SK-N-SH (cell line): ENCODE data around the gene PLAC1. TPM values are rescaled to one million over a fixed set of nuclear protein-coding genes. Genes with fewer than 3 reads are reported as not detected.

ENCODE experiments used
- CTCF ChIA-PET: fragments of 300-600, 350-600 bp; formaldehyde crosslinking; extraction: SDS; loops from one replicate; lab custom pipeline; 2021; lab: Yijun Ruan, JAX
- POLR2A ChIA-PET: fragments of 350-600 bp; sonication (Branson Sonifier 250); formaldehyde crosslinking; extraction: SDS; loops from one replicate; lab custom pipeline; 2020; ENCODE audit warnings: antibody characterized with exemption, inconsistent platforms; lab: Yijun Ruan, JAX
- DNase-seq: peaks from one replicate; pipeline ENCODE4 v3.0.0; 2012
- H2AFZ ChIP-seq: fragments of 200-600 bp; sonication (generic); 2 replicates; pipeline ENCODE4 v1.8.1; 2016; ENCODE audit warnings: antibody characterized with exemption, mild to moderate bottlenecking, low read depth
- H3F3A ChIP-seq: fragments of 200-600 bp; sonication (generic); replicated peaks from 2 replicates; pipeline ENCODE3; 2016; ENCODE audit warnings: antibody characterized with exemption, mild to moderate bottlenecking; ENCODE audit not compliant: insufficient read depth
- H3K27ac ChIP-seq, 2 experiments: fragments of 200-500 bp in 1 of 2; fragments of 200-600 bp in 1 of 2; sonication (Bioruptor generic) in 1 of 2; sonication (generic), shearing (Covaris generic) in 1 of 2; 2 replicates each; pipeline versions ENCODE4 v1.5.1 to v1.6.1; 2014 to 2016; ENCODE audit warnings: low read depth in 2 of 2, inconsistent platforms in 1 of 2, low read length in 1 of 2, mild to moderate bottlenecking in 1 of 2, mixed read lengths in 1 of 2
- H3K27me3 ChIP-seq: fragments of 200-600 bp; sonication (generic), shearing (Covaris generic); 2 replicates; pipeline ENCODE4 v1.6.1; 2016; ENCODE audit warnings: mixed run types; ENCODE audit not compliant: insufficient read depth
- H3K36me3 ChIP-seq, 2 experiments: fragments of 200-500 bp in 1 of 2; fragments of 200-600 bp in 1 of 2; sonication (Bioruptor generic) in 1 of 2; sonication (generic) in 1 of 2; replicated peaks in 1 of 2; 2 replicates each; pipeline versions ENCODE3 to v1.5.1; 2014 to 2016; ENCODE audit warnings: low read length in 1 of 2, mild to moderate bottlenecking in 1 of 2; ENCODE audit not compliant: insufficient read depth in 2 of 2, control insufficient read depth in 1 of 2
- H3K4me1 ChIP-seq, 2 experiments: fragments of 200-500 bp in 1 of 2; fragments of 200-600 bp in 1 of 2; sonication (Bioruptor generic) in 1 of 2; sonication (generic), shearing (Covaris generic) in 1 of 2; 2 replicates each; pipeline versions ENCODE4 v1.5.1 to v1.6.1; 2014 to 2016; ENCODE audit warnings: low read depth in 1 of 2, low read length in 1 of 2, mixed run types in 1 of 2; ENCODE audit not compliant: insufficient read depth in 2 of 2, control insufficient read depth in 1 of 2
- H3K4me2 ChIP-seq: fragments of 200-600 bp; sonication (generic), shearing (Covaris generic); 2 replicates; pipeline ENCODE4 v1.6.1; 2017; ENCODE audit warnings: mixed run types
- H3K4me3 ChIP-seq, 2 experiments: fragments of 200-500 bp in 1 of 2; fragments of 200-600 bp in 1 of 2; sonication (Bioruptor generic) in 1 of 2; sonication (generic), shearing (Covaris generic) in 1 of 2; 2 replicates each; pipeline versions ENCODE4 v1.5.1 to v1.8.1; 2014 to 2016; ENCODE audit warnings: low read depth in 2 of 2, inconsistent platforms in 1 of 2, low read length in 1 of 2, mild to moderate bottlenecking in 1 of 2, mixed read lengths in 1 of 2, moderate library complexity in 1 of 2
- H3K79me2 ChIP-seq: fragments of 200-600 bp; sonication (generic); 2 replicates; pipeline ENCODE4 v1.8.1; 2017; ENCODE audit warnings: mild to moderate bottlenecking; ENCODE audit not compliant: insufficient read depth
- H3K9ac ChIP-seq: fragments of 200-600 bp; sonication (generic); 2 replicates; pipeline ENCODE4 v1.6.1; 2017; ENCODE audit warnings: mixed run types
- H3K9me2 ChIP-seq: fragments of 200-600 bp; sonication (generic); 2 replicates; pipeline ENCODE4 v1.6.1; 2017; ENCODE audit warnings: mixed run types
- H3K9me3 ChIP-seq: fragments of 200-600 bp; sonication (generic); 2 replicates; pipeline ENCODE4 v1.6.1; 2017; ENCODE audit warnings: mixed run types, mild to moderate bottlenecking, moderate library complexity
- H4K20me1 ChIP-seq: fragments of 200-600 bp; sonication (generic); 2 replicates; pipeline ENCODE4 v1.6.1; 2017; ENCODE audit warnings: mild to moderate bottlenecking, mixed run types; ENCODE audit not compliant: insufficient read depth
- EZH2phosphoT487 ChIP-seq: fragments of 200-600 bp; sonication (generic); IDR thresholded peaks from 2 replicates; pipeline ENCODE4 v1.6.1; 2017; ENCODE audit warnings: low read depth, mixed run types, mild to moderate bottlenecking, antibody characterized with exemption, moderate library complexity, borderline replicate concordance
- IRF3 ChIP-seq: fragments of 150-350 bp; IDR thresholded peaks from 2 replicates; pipeline ENCODE4 v1.6.1; 2016; ENCODE audit warnings: mild to moderate bottlenecking, low read depth, low read length
- NRF1 ChIP-seq: IDR thresholded peaks from 2 replicates; pipeline ENCODE4 v1.6.1; 2012; ENCODE audit warnings: low read depth, mild to moderate bottlenecking, low read length
- POLR2AphosphoS5 ChIP-seq: IDR thresholded peaks from 2 replicates; pipeline ENCODE4 v1.6.1; 2012; ENCODE audit warnings: low read depth, low read length
- REST ChIP-seq: IDR thresholded peaks from 2 replicates; pipeline ENCODE4 v1.6.1; 2012; ENCODE audit warnings: mild to moderate bottlenecking, low read depth, low read length, moderate library complexity
- TEAD4 ChIP-seq: IDR thresholded peaks from 2 replicates; pipeline ENCODE4 v1.4.0; 2012; ENCODE audit warnings: mild to moderate bottlenecking, borderline replicate concordance; ENCODE audit not compliant: insufficient read depth
- YY1 ChIP-seq: IDR thresholded peaks from 2 replicates; pipeline ENCODE4 v1.4.0; 2012; ENCODE audit warnings: low read depth, mild to moderate bottlenecking
- ZBTB33 ChIP-seq: IDR thresholded peaks from 2 replicates; pipeline ENCODE4 v1.4.0; 2012; ENCODE audit warnings: low read depth, borderline replicate concordance
- WGBS: methylation state at CpG from one replicate; pipeline ENCODE4 v1.1.6; 2017; ENCODE audit warnings: low lambda C conversion rate; 5-methylcytosine and 5-hydroxymethylcytosine counted together
- polyA plus RNA-seq, 3 experiments: library from polyadenylated mRNA; depleted of rRNA; stranded (reverse); fragments of >200 nt; gene quantifications; 2 replicates each; pipeline ENCODE4 v1.2.3, GENCODE V29; 2012
- TF ChIP-seq, protein P1 (sequence below): fragments of 200-600 bp; sonication (generic); IDR thresholded peaks from 2 replicates; pipeline ENCODE4 v1.6.1; 2017; ENCODE audit warnings: antibody characterized with exemption, mild to moderate bottlenecking, moderate library complexity

PLAC1 gene
- polyA plus RNA-seq, 1 of the 3 experiments (the other 2 are of a cell fraction): 50.9 TPM

DNA sequence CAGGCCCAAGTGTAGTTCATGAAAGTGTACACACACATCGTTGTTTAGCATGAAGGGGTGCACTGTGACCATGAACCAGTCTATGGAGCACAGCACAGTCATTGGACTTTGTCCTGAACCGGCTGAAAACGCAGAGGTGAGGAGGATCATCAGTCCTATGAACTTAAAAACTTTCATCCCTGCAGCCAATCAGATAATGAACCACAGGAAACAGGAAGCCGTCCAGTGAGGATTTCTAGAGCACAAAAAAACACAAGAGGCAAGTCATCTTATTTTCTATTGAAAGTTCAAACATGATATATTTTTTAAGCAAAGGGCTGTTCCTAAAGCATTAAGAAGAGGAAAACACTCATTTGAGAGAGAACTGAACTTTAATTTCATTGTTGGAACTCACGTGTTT lies 91.8 kb downstream of the PLAC1 start:
- H4K20me1 ChIP-seq: no peaks in the 10 kb centered on the region
- no peaks in the 10 kb centered on the region for H3K9me2 ChIP-seq
- H3K4me2 ChIP-seq: no peak overlapping the region
- 63% methylated on average over 5 of the region's 5 CpGs for WGBS
- H3K36me3 ChIP-seq: no peaks in the 10 kb centered on the region
- peak overlapping the region; percentile 35; the same call in 1 of the 2 replicates for H2AFZ ChIP-seq
- no peak overlapping the region for H3K27ac ChIP-seq
- no peak for DNase-seq
- no peaks in the 10 kb centered on the region for H3K79me2 ChIP-seq
- H3K9me3 ChIP-seq: no peaks in the 10 kb centered on the region
- H3K27me3 ChIP-seq: no peaks in the 10 kb centered on the region
- ChIA-PET POLR2A (no interaction called here), CTCF (no interaction called here)
- H3K4me1 ChIP-seq: peaks cover 5 to 7% of the 10 kb centered on the region in 2 experiments; a peak in 2 of 4 replicates
- no peak overlapping the region for H3K9ac ChIP-seq
- H3F3A ChIP-seq: peaks cover 5% of the 10 kb centered on the region
- no peak overlapping the region for H3K4me3 ChIP-seq
- no peak for TF ChIP-seq YY1
- TF ChIP-seq, protein P1, sequence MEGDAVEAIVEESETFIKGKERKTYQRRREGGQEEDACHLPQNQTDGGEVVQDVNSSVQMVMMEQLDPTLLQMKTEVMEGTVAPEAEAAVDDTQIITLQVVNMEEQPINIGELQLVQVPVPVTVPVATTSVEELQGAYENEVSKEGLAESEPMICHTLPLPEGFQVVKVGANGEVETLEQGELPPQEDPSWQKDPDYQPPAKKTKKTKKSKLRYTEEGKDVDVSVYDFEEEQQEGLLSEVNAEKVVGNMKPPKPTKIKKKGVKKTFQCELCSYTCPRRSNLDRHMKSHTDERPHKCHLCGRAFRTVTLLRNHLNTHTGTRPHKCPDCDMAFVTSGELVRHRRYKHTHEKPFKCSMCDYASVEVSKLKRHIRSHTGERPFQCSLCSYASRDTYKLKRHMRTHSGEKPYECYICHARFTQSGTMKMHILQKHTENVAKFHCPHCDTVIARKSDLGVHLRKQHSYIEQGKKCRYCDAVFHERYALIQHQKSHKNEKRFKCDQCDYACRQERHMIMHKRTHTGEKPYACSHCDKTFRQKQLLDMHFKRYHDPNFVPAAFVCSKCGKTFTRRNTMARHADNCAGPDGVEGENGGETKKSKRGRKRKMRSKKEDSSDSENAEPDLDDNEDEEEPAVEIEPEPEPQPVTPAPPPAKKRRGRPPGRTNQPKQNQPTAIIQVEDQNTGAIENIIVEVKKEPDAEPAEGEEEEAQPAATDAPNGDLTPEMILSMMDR: no peak
- no peak for TF ChIP-seq TEAD4
- TF ChIP-seq NRF1: no peak
- no peak for TF ChIP-seq EZH2phosphoT487
- TF ChIP-seq REST: no peak
- TF ChIP-seq POLR2AphosphoS5: no peak
- no peak for TF ChIP-seq IRF3
- no peak for TF ChIP-seq ZBTB33
